ENCODE results near the gene RETN. TPM values are rescaled to one million over a fixed set of nuclear protein-coding genes. Genes with fewer than 3 reads are reported as not detected.

The RETN gene
- total RNA-seq, 1 donor from 2014 or later: not detected

DNA sequence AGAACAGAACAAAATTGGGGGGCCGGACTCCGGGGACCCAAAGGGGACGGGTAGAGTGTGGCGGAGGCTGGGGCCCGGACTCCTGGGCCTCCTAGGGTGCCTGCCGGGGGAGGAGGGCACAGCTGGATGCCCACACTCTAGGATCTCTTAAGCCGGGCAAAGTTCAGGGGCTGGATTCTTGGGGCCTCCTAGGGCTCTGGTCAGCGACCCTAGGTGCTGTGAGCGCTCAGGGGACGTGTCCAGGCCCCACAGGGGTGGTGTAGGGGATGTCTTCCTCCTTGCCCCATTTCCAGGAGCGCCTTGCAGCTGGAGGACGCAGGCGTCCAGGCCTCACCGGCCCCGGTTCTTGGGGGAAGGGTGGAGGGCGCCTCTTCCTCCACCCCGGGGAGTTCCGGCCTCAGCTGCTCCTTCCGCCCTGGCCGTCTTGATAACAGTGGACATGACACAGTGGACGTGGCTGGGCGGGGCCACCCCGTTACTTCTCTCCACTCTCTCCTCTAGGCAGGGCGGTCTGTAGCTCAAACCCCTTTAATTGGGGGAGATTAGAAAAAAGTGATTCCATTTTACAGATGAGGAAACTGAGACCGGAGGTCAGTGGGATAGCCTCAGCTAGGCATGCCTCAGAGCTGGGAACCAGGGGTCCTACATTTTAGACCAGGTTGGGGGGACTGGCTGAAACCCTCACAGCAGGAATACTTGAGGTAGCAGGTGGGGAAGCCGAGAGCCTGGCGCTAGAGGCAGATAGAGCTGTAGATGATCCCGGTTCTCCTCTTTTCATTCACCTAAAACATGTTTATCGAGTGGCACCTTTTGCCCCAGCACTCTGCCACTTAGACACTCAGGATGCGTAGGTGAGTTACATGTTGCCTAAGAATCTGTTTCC lies 31.2 kb upstream of the RETN start:
- Histone ChIP-seq H3K79me2 (ENCODE audit: insufficient read depth, low read length) (no peaks in the 10 kb centered on the region), H3K9ac (ENCODE audit: low read length) (no peak overlapping the region), H3K27me3 (ENCODE audit: insufficient read depth, low read length) (peaks cover 13% of the 10 kb centered on the region), H2AFZ (ENCODE audit: low read depth, low read length) (no peak overlapping the region), H3K36me3 (ENCODE audit: insufficient read depth, low read length) (no peaks in the 10 kb centered on the region), H3K4me1 (ENCODE audit: insufficient read depth, low read length) (no peaks in the 10 kb centered on the region), H3K27ac (ENCODE audit: low read depth, low read length) (no peak overlapping the region), H3K4me2 (ENCODE audit: low read length) (peak overlapping the region; percentile 46), H4K20me1 (ENCODE audit: insufficient read depth, low read length) (no peaks in the 10 kb centered on the region), H3K4me3 (ENCODE audit: insufficient read depth, low read depth, low read length) (no peak overlapping the region), H3K9me3 (ENCODE audit: insufficient read depth, low read depth, low read length) (peaks cover 5% of the 10 kb centered on the region)
- Mint-ChIP-seq H3K4me1 (ENCODE audit: low read depth, unreplicated experiment) (no peaks in the 10 kb centered on the region), H3K4me3 (ENCODE audit: unreplicated experiment) (peak overlapping the region; percentile 83), H3K9me3 (ENCODE audit: unreplicated experiment) (no peaks in the 10 kb centered on the region), H3K27me3 (ENCODE audit: low read depth, unreplicated experiment) (peaks cover 7% of the 10 kb centered on the region), H3K27ac (ENCODE audit: unreplicated experiment) (peak overlapping the region; percentile 66), H3K36me3 (ENCODE audit: low read depth, unreplicated experiment) (peaks cover 1% of the 10 kb centered on the region)
- FAIRE-seq (no peak), DNase-seq (ENCODE audit: low read depth) (no peak)
- TF ChIP-seq, protein P1, sequence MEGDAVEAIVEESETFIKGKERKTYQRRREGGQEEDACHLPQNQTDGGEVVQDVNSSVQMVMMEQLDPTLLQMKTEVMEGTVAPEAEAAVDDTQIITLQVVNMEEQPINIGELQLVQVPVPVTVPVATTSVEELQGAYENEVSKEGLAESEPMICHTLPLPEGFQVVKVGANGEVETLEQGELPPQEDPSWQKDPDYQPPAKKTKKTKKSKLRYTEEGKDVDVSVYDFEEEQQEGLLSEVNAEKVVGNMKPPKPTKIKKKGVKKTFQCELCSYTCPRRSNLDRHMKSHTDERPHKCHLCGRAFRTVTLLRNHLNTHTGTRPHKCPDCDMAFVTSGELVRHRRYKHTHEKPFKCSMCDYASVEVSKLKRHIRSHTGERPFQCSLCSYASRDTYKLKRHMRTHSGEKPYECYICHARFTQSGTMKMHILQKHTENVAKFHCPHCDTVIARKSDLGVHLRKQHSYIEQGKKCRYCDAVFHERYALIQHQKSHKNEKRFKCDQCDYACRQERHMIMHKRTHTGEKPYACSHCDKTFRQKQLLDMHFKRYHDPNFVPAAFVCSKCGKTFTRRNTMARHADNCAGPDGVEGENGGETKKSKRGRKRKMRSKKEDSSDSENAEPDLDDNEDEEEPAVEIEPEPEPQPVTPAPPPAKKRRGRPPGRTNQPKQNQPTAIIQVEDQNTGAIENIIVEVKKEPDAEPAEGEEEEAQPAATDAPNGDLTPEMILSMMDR (IDR thresholded peaks at IDR 0.05; ENCODE audit: insufficient read depth, low read depth, low read length): no peak

DNA sequence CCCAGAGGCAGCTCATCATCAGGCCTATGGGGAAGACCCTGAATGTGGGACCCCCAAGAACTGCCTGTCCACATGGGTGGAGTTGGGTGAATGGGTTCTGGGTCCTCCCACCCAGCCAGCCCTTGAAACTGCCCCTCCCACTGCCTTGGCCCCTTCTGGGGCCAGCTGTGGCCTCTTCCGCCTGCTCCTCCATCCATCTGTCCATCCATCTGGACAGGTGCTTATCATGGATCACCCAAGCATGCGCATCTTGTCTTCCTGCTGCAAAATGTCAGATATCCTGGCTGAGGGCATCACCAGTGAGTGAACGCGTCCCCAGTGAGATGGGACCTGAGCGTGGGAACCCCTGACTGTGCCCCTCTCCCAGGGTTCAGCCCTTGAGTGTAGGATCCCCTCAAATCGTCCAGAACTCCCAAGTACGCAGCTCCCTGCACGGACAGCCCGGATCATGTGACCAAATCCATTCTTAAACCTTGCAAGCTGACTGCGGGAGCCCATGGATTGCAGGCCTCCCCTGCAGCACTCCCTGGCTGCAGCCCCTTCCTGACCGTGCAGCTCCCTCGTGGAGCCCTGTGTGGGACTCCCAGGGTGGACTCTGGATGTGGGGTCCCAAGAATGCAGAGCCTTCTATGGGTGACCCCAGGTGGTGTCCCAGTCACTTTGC lies 29.9 kb upstream of the RETN start:
- no peak overlapping the region for H3K4me2 ChIP-seq (ENCODE audit: low read length)
- peaks cover 1% of the 10 kb centered on the region for H3K36me3 Mint-ChIP-seq (ENCODE audit: low read depth, unreplicated experiment)
- H2AFZ ChIP-seq (ENCODE audit: low read depth, low read length): no peak overlapping the region
- H3K9me3 ChIP-seq (ENCODE audit: insufficient read depth, low read depth, low read length): peaks cover 5% of the 10 kb centered on the region
- no peaks in the 10 kb centered on the region for H3K4me1 Mint-ChIP-seq (ENCODE audit: low read depth, unreplicated experiment)
- H3K27ac Mint-ChIP-seq (ENCODE audit: unreplicated experiment): no peak overlapping the region
- no peaks in the 10 kb centered on the region for H3K79me2 ChIP-seq (ENCODE audit: insufficient read depth, low read length)
- H3K4me3 ChIP-seq (ENCODE audit: insufficient read depth, low read depth, low read length): no peak overlapping the region
- FAIRE-seq: no peak
- H3K27me3 Mint-ChIP-seq (ENCODE audit: low read depth, unreplicated experiment): peaks cover 7% of the 10 kb centered on the region
- no peak overlapping the region for H3K27ac ChIP-seq (ENCODE audit: low read depth, low read length)
- TF ChIP-seq EZH2 (IDR thresholded peaks at IDR 0.05; ENCODE audit: insufficient read depth, low read length): no peak
- TF ChIP-seq, protein P1 (IDR thresholded peaks at IDR 0.05; ENCODE audit: insufficient read depth, low read depth, low read length): no peak
- H3K9ac ChIP-seq (ENCODE audit: low read length): no peak overlapping the region
- H3K36me3 ChIP-seq (ENCODE audit: insufficient read depth, low read length): no peaks in the 10 kb centered on the region
- H3K27me3 ChIP-seq (ENCODE audit: insufficient read depth, low read length): peaks cover 13% of the 10 kb centered on the region
- no peaks in the 10 kb centered on the region for H3K4me1 ChIP-seq (ENCODE audit: insufficient read depth, low read length)
- H3K9me3 Mint-ChIP-seq (ENCODE audit: unreplicated experiment): no peaks in the 10 kb centered on the region
- H4K20me1 ChIP-seq (ENCODE audit: insufficient read depth, low read length): no peaks in the 10 kb centered on the region
- H3K4me3 Mint-ChIP-seq (ENCODE audit: unreplicated experiment): no peak overlapping the region
- DNase-seq (ENCODE audit: low read depth): no peak
